Activated T-helper 1 cell treated with anti-CD3 and anti-CD28 coated beads, Interleukin-12 subunit alpha, Interleukin-12 subunit beta, Interleukin-2, Interleukin-4 antibody, amounts not matched to agents 30 ng/mL and 10 ng/mL and 1 ng/mL, durations not matched to agents 14 hours and 24 hours and 36 hours (primary cell): ENCODE data around the gene MEN1. TPM values are rescaled to one million over a fixed set of nuclear protein-coding genes. Genes with fewer than 3 reads are reported as not detected.
"Not testable (repeated sequence)": the region's sequence is repeated elsewhere in the genome, so short reads cannot be mapped to it uniquely, and the experiment has no call there.

ENCODE experiments used
- DNase-seq: peaks from one replicate; pipeline ENCODE4 v3.0.0; 2021; ENCODE audit warnings: low spot score
- H3K27ac Mint-ChIP-seq: one replicate; pipeline ENCODE4 v1.8.0; 2021; ENCODE audit warnings: mild to moderate bottlenecking, mixed read lengths
- H3K27me3 Mint-ChIP-seq: one replicate; pipeline ENCODE4 v1.8.0; 2022; ENCODE audit warnings: mild to moderate bottlenecking, moderate library complexity, mixed read lengths; ENCODE audit not compliant: insufficient read depth
- H3K36me3 Mint-ChIP-seq: one replicate; pipeline ENCODE4 v1.8.0; 2021; ENCODE audit warnings: low read depth, mixed read lengths
- H3K4me1 Mint-ChIP-seq: one replicate; pipeline ENCODE4 v1.8.0; 2021; ENCODE audit warnings: low read depth, mixed read lengths
- H3K4me3 Mint-ChIP-seq: one replicate; pipeline ENCODE4 v1.8.0; 2021; ENCODE audit warnings: mild to moderate bottlenecking, moderate library complexity, mixed read lengths
- H3K9me3 Mint-ChIP-seq: one replicate; pipeline ENCODE4 v1.8.0; 2021; ENCODE audit warnings: mixed read lengths
- intact Hi-C: fragments of 100-400 bp; cut with micrococcal nuclease; formaldehyde crosslinking; loops from one replicate; pipeline ENCODE4 v1.15.1; 2024
- total RNA-seq: library from RNA; stranded (reverse); gene quantifications from 2 replicates; pipeline ENCODE4 v1.2.3, GENCODE V29; 2022

The MEN1 gene
- total RNA-seq, 1 donor from 2014 or later: 43.8 TPM

- Mint-ChIP-seq H3K9me3 (no peaks in the 10 kb centered on the region), H3K4me3 (no peak overlapping the region), H3K27ac (no peak overlapping the region), H3K4me1 (no peaks in the 10 kb centered on the region), H3K36me3 (no peaks in the 10 kb centered on the region), H3K27me3 (no peaks in the 10 kb centered on the region)
- no peak for DNase-seq
- intact Hi-C loops: no loop called here
These were observed 23.8 kb upstream of the MEN1 start for GRCh38 chr11:64834031-64834722.

- Mint-ChIP-seq H3K9me3 (no peaks in the 10 kb centered on the region), H3K4me3 (no peak overlapping the region), H3K27ac (no peak overlapping the region), H3K4me1 (no peaks in the 10 kb centered on the region), H3K27me3 (no peaks in the 10 kb centered on the region), H3K36me3 (no peaks in the 10 kb centered on the region)
- no peak for DNase-seq
- intact Hi-C loops: no loop called here
These were observed 23.2 kb upstream of the MEN1 start for GRCh38 chr11:64833509-64833908.

GRCh38 chr11:64833198-64833502 is 22.8 kb upstream of the MEN1 start:
- Mint-ChIP-seq H3K4me1 (no peaks in the 10 kb centered on the region), H3K27me3 (no peaks in the 10 kb centered on the region), H3K27ac (no peak overlapping the region), H3K9me3 (no peaks in the 10 kb centered on the region), H3K4me3 (no peak overlapping the region), H3K36me3 (no peaks in the 10 kb centered on the region)
- no peak for DNase-seq
- intact Hi-C loops: no loop called here

- H3K4me3 Mint-ChIP-seq: no peak overlapping the region
- intact Hi-C loops: no loop called here
- no peaks in the 10 kb centered on the region for H3K9me3 Mint-ChIP-seq
These were observed 22.3 kb upstream of the MEN1 start for GRCh38 chr11:64832467-64833197.

GRCh38 chr11:64831411-64831891 is 21.1 kb upstream of the MEN1 start:
- no peak overlapping the region for H3K4me3 Mint-ChIP-seq
- H3K9me3 Mint-ChIP-seq: no peaks in the 10 kb centered on the region
- intact Hi-C loops: no loop called here
- H3K4me1 Mint-ChIP-seq: no peaks in the 10 kb centered on the region
- no peaks in the 10 kb centered on the region for H3K27me3 Mint-ChIP-seq
- no peaks in the 10 kb centered on the region for H3K36me3 Mint-ChIP-seq
- no peak for DNase-seq
- no peak overlapping the region for H3K27ac Mint-ChIP-seq

More at GRCh38 chr11:64832467-64833197, 22.3 kb upstream of the MEN1 start:
- no peak for DNase-seq
- Mint-ChIP-seq H3K4me1 (no peaks in the 10 kb centered on the region), H3K27ac (no peak overlapping the region), H3K27me3 (no peaks in the 10 kb centered on the region), H3K36me3 (no peaks in the 10 kb centered on the region)

GRCh38 chr11:64829536-64830251 is 19.3 kb upstream of the MEN1 start:
- no peak overlapping the region for H3K27ac Mint-ChIP-seq
- no peak overlapping the region for H3K4me3 Mint-ChIP-seq
- intact Hi-C loops: no loop called here

GRCh38 chr11:64827451-64827839 is 17.1 kb upstream of the MEN1 start:
- H3K9me3 Mint-ChIP-seq: no peaks in the 10 kb centered on the region
- H3K27ac Mint-ChIP-seq: no peak overlapping the region
- intact Hi-C loops: no loop called here
- no peaks in the 10 kb centered on the region for H3K36me3 Mint-ChIP-seq
- no peak for DNase-seq
- no peak overlapping the region for H3K4me3 Mint-ChIP-seq
- H3K27me3 Mint-ChIP-seq: peaks cover 1% of the 10 kb centered on the region
- H3K4me1 Mint-ChIP-seq: no peaks in the 10 kb centered on the region

More at GRCh38 chr11:64829536-64830251, 19.3 kb upstream of the MEN1 start:
- H3K36me3 Mint-ChIP-seq: no peaks in the 10 kb centered on the region
- no peak for DNase-seq
- H3K27me3 Mint-ChIP-seq: no peaks in the 10 kb centered on the region
- H3K9me3 Mint-ChIP-seq: no peaks in the 10 kb centered on the region
- H3K4me1 Mint-ChIP-seq: no peaks in the 10 kb centered on the region

- Mint-ChIP-seq H3K36me3 (no peaks in the 10 kb centered on the region), H3K27me3 (peaks cover 1% of the 10 kb centered on the region), H3K9me3 (no peaks in the 10 kb centered on the region), H3K27ac (no peak overlapping the region), H3K4me3 (no peak overlapping the region), H3K4me1 (no peaks in the 10 kb centered on the region)
- intact Hi-C loops: no loop called here
- no peak for DNase-seq
These were observed 16.5 kb upstream of the MEN1 start for GRCh38 chr11:64826578-64827450.

- intact Hi-C loops: no loop called here
- H3K9me3 Mint-ChIP-seq: no peaks in the 10 kb centered on the region
These were observed 15.7 kb upstream of the MEN1 start for GRCh38 chr11:64826062-64826461.

GRCh38 chr11:64823568-64824119 is 13.3 kb upstream of the MEN1 start:
- H3K9me3 Mint-ChIP-seq: no peaks in the 10 kb centered on the region
- peaks cover 1% of the 10 kb centered on the region for H3K27me3 Mint-ChIP-seq
- no peaks in the 10 kb centered on the region for H3K36me3 Mint-ChIP-seq
- no peak overlapping the region for H3K4me3 Mint-ChIP-seq
- intact Hi-C loops: no loop called here
- H3K27ac Mint-ChIP-seq: no peak overlapping the region
- no peak for DNase-seq
- H3K4me1 Mint-ChIP-seq: no peaks in the 10 kb centered on the region

More at GRCh38 chr11:64826062-64826461, 15.7 kb upstream of the MEN1 start:
- no peak for DNase-seq
- peaks cover 1% of the 10 kb centered on the region for H3K27me3 Mint-ChIP-seq
- H3K4me3 Mint-ChIP-seq: no peak overlapping the region
- no peak overlapping the region for H3K27ac Mint-ChIP-seq
- H3K36me3 Mint-ChIP-seq: no peaks in the 10 kb centered on the region
- H3K4me1 Mint-ChIP-seq: no peaks in the 10 kb centered on the region

GRCh38 chr11:64817476-64817875 is 7.1 kb upstream of the MEN1 start:
- Mint-ChIP-seq H3K36me3 (no peaks in the 10 kb centered on the region), H3K9me3 (no peaks in the 10 kb centered on the region), H3K4me3 (no peak overlapping the region), H3K27ac (no peak overlapping the region), H3K4me1 (no peaks in the 10 kb centered on the region), H3K27me3 (peaks cover 6% of the 10 kb centered on the region)
- no peak for DNase-seq
- intact Hi-C loops: no loop called here

GRCh38 chr11:64815433-64815832 is 5.1 kb upstream of the MEN1 start:
- H3K4me3 Mint-ChIP-seq, H3K27me3 Mint-ChIP-seq, H3K9me3 Mint-ChIP-seq, DNase-seq, intact Hi-C loops, H3K27ac Mint-ChIP-seq, H3K36me3 Mint-ChIP-seq, H3K4me1 Mint-ChIP-seq: not testable (repeated sequence)
